ENCODE measurements around the gene TIGD6. TPM values are rescaled to one million over a fixed set of nuclear protein-coding genes. Genes with fewer than 3 reads are reported as not detected.
A peak's percentile ranks its signal among the peaks of the same experiment; 100 is the strongest.

TIGD6 gene
- total RNA-seq, 1 donor from 2014 or later, result 4.1 TPM

- Histone ChIP-seq H3K4me3 (no peak overlapping the region), H2AFZ (replicated peaks) (peak overlapping the region; percentile 55), H3K9ac (no peak overlapping the region), H3K4me2 (no peak overlapping the region), H3K27me3 (no peaks in the 10 kb centered on the region), H3K9me3 (ENCODE audit: low read depth) (no peaks in the 10 kb centered on the region), H3F3A (ENCODE audit: low read depth) (no peaks in the 10 kb centered on the region), H3K36me3 (no peaks in the 10 kb centered on the region), H3K27ac (no peak overlapping the region), H3K4me1 (no peaks in the 10 kb centered on the region), H4K20me1 (ENCODE audit: low read depth) (no peaks in the 10 kb centered on the region), H3K79me2 (ENCODE audit: low read depth) (no peaks in the 10 kb centered on the region)
- no peak overlapping the region for H3K4me3 Mint-ChIP-seq
- no peak for DNase-seq (ENCODE audit: low spot score)
- TF ChIP-seq EZH2phosphoT487 (IDR thresholded peaks at IDR 0.05) (no peak), EZH2 (IDR thresholded peaks at IDR 0.05) (no peak), CTCF (IDR thresholded peaks at IDR 0.05) (peak; percentile 31)
- no peaks in the 10 kb centered on the region for H3K4me1 Mint-ChIP-seq
- H3K9me3 Mint-ChIP-seq, result no peaks in the 10 kb centered on the region
- peaks cover 2% of the 10 kb centered on the region for H3K27me3 Mint-ChIP-seq (ENCODE audit: insufficient read depth, low read depth)
- no peak overlapping the region for H3K27ac Mint-ChIP-seq
- H3K36me3 Mint-ChIP-seq, result no peaks in the 10 kb centered on the region
These were observed 49.2 kb downstream of the TIGD6 start for GRCh38 chr5:149951138-149951749.

- Mint-ChIP-seq H3K4me1 (no peaks in the 10 kb centered on the region), H3K27ac (no peak overlapping the region), H3K27me3 (ENCODE audit: insufficient read depth, low read depth) (peaks cover 4% of the 10 kb centered on the region), H3K9me3 (no peaks in the 10 kb centered on the region), H3K4me3 (no peak overlapping the region), H3K36me3 (no peaks in the 10 kb centered on the region)
- no peak overlapping the region for H3K4me2 ChIP-seq
- no peak overlapping the region for H3K4me3 ChIP-seq
- TF ChIP-seq CTCF (IDR thresholded peaks at IDR 0.05) (no peak), EZH2 (IDR thresholded peaks at IDR 0.05) (no peak), EZH2phosphoT487 (IDR thresholded peaks at IDR 0.05) (no peak)
- H3F3A ChIP-seq (ENCODE audit: low read depth), result no peaks in the 10 kb centered on the region
- no peak overlapping the region for H3K27ac ChIP-seq
- H3K27me3 ChIP-seq, result no peaks in the 10 kb centered on the region
- H3K36me3 ChIP-seq, result no peaks in the 10 kb centered on the region
- no peak overlapping the region for H3K9ac ChIP-seq
- H2AFZ ChIP-seq (replicated peaks), result no peak overlapping the region
- no peaks in the 10 kb centered on the region for H3K9me3 ChIP-seq (ENCODE audit: low read depth)
- H3K4me1 ChIP-seq, result no peaks in the 10 kb centered on the region
- DNase-seq (ENCODE audit: low spot score), result no peak
- no peaks in the 10 kb centered on the region for H4K20me1 ChIP-seq (ENCODE audit: low read depth)
- H3K79me2 ChIP-seq (ENCODE audit: low read depth), result no peaks in the 10 kb centered on the region
These were observed 51.5 kb downstream of the TIGD6 start for GRCh38 chr5:149948993-149949392.

- Histone ChIP-seq H3K79me2 (ENCODE audit: low read depth) (no peaks in the 10 kb centered on the region), H3K27me3 (no peaks in the 10 kb centered on the region), H2AFZ (replicated peaks) (no peak overlapping the region), H3K4me2 (no peak overlapping the region), H3K4me3 (no peak overlapping the region), H3K36me3 (no peaks in the 10 kb centered on the region), H3K27ac (no peak overlapping the region), H3K9me3 (ENCODE audit: low read depth) (no peaks in the 10 kb centered on the region), H3K9ac (no peak overlapping the region), H3K4me1 (no peaks in the 10 kb centered on the region), H4K20me1 (ENCODE audit: low read depth) (no peaks in the 10 kb centered on the region), H3F3A (ENCODE audit: low read depth) (no peaks in the 10 kb centered on the region)
- peaks cover 2% of the 10 kb centered on the region for H3K27me3 Mint-ChIP-seq (ENCODE audit: insufficient read depth, low read depth)
- H3K27ac Mint-ChIP-seq, result no peak overlapping the region
- DNase-seq (ENCODE audit: low spot score), result no peak
- no peak overlapping the region for H3K4me3 Mint-ChIP-seq
- TF ChIP-seq CTCF (IDR thresholded peaks at IDR 0.05) (no peak), EZH2phosphoT487 (IDR thresholded peaks at IDR 0.05) (no peak), EZH2 (IDR thresholded peaks at IDR 0.05) (no peak)
- no peaks in the 10 kb centered on the region for H3K36me3 Mint-ChIP-seq
- no peaks in the 10 kb centered on the region for H3K9me3 Mint-ChIP-seq
- peaks cover 4% of the 10 kb centered on the region for H3K4me1 Mint-ChIP-seq
These were observed 54.3 kb downstream of the TIGD6 start for GRCh38 chr5:149946118-149946517.

Measured in neural progenitor cell (in vitro differentiated cells).